IMR-90 (cell line): Measurements from ENCODE around the gene TCTA. TPM values are rescaled to one million over a fixed set of nuclear protein-coding genes. Genes with fewer than 3 reads are reported as not detected.

Experiments
- ATAC-seq: fragments of 200-7000 bp; cut with Tn5 transposase; 2 replicates; pipeline ENCODE4 v1.9.1; 2020; ENCODE audit warnings: low read depth, mild to moderate bottlenecking, moderate library complexity
- BruUV-seq: library from RNA; stranded (reverse); fragments of 400-500 nt; replicated peaks from 2 replicates; lab custom pipeline; 2021; lab: Mats Ljungman, UMichigan
- CTCF ChIA-PET: fragments of 300-600 bp; formaldehyde crosslinking; extraction: SDS; loops from one replicate; lab custom pipeline; 2021; ENCODE audit warnings: antibody characterized with exemption; lab: Yijun Ruan, JAX
- POLR2A ChIA-PET: fragments of 300-600 bp; sonication (Branson Sonifier 250); formaldehyde crosslinking; loops from one replicate; lab custom pipeline; 2022; ENCODE audit warnings: antibody characterized with exemption; ENCODE audit not compliant: unreplicated experiment; lab: Charles Lee
- DNase-seq: peaks from one replicate; pipeline ENCODE4 v3.0.0; 2013
- H2AFZ ChIP-seq: replicated peaks from 2 replicates; pipeline ENCODE3; 2013; ENCODE audit warnings: low read length, mild to moderate bottlenecking; ENCODE audit not compliant: poor library complexity
- H2AK5ac ChIP-seq: 2 replicates; pipeline ENCODE4 v1.6.1; 2013; ENCODE audit warnings: low read depth, low read length, inconsistent platforms
- H2AK9ac ChIP-seq: replicated peaks from 2 replicates; pipeline ENCODE3; 2013; ENCODE audit warnings: mild to moderate bottlenecking, low read depth, low read length, moderate library complexity; ENCODE audit not compliant: poor library complexity
- H2BK120ac ChIP-seq: 2 replicates; pipeline ENCODE4 v1.6.1; 2013; ENCODE audit warnings: low read depth, low read length, inconsistent platforms
- H2BK15ac ChIP-seq: 3 replicates; pipeline ENCODE4 v1.6.1; 2013; ENCODE audit warnings: low read depth, low read length, inconsistent platforms
- H2BK20ac ChIP-seq: 2 replicates; pipeline ENCODE4 v1.6.1; 2013; ENCODE audit warnings: low read depth, mild to moderate bottlenecking, inconsistent platforms, low read length, moderate library complexity
- H2BK5ac ChIP-seq: 2 replicates; pipeline ENCODE4 v1.6.1; 2013; ENCODE audit warnings: mild to moderate bottlenecking, low read depth, low read length, inconsistent platforms; ENCODE audit not compliant: poor library complexity, severe bottlenecking
- H3K14ac ChIP-seq: replicated peaks from 2 replicates; pipeline ENCODE4 v1.6.1; 2013; ENCODE audit warnings: low read depth, low read length, inconsistent platforms
- H3K18ac ChIP-seq: 2 replicates; pipeline ENCODE4 v1.6.1; 2013; ENCODE audit warnings: low read depth, low read length, control low read depth
- H3K23ac ChIP-seq: 2 replicates; pipeline ENCODE4 v1.6.1; 2013; ENCODE audit warnings: low read depth, low read length, inconsistent platforms
- H3K27ac ChIP-seq: 2 replicates; pipeline ENCODE4 v1.5.1; 2013; ENCODE audit warnings: mild to moderate bottlenecking, control low read depth, low read length; ENCODE audit not compliant: insufficient read depth
- H3K27me3 ChIP-seq: 2 replicates; pipeline ENCODE4 v1.6.1; 2013; ENCODE audit warnings: low read length; ENCODE audit not compliant: control insufficient read depth, insufficient read depth
- H3K36me3 ChIP-seq: 2 replicates; pipeline ENCODE4 v1.6.1; 2013; ENCODE audit warnings: low read length, mixed read lengths; ENCODE audit not compliant: control insufficient read depth, insufficient read depth
- H3K4ac ChIP-seq: 2 replicates; pipeline ENCODE4 v1.6.1; 2013; ENCODE audit warnings: low read depth, low read length, inconsistent platforms
- H3K4me1 ChIP-seq: 2 replicates; pipeline ENCODE4 v1.6.1; 2013; ENCODE audit warnings: low read length, mixed read lengths; ENCODE audit not compliant: control insufficient read depth, insufficient read depth
- H3K4me2 ChIP-seq: 2 replicates; pipeline ENCODE4 v1.6.1; 2013; ENCODE audit warnings: low read depth, mild to moderate bottlenecking, control low read depth, low read length, moderate library complexity
- H3K4me3 ChIP-seq: 2 replicates; pipeline ENCODE4 v1.5.1; 2013; ENCODE audit warnings: low read depth, mild to moderate bottlenecking, control low read depth, low read length, moderate library complexity; ENCODE audit not compliant: insufficient read depth
- H3K56ac ChIP-seq: 2 replicates; pipeline ENCODE4 v1.6.1; 2013; ENCODE audit warnings: low read length, inconsistent platforms; ENCODE audit not compliant: insufficient read depth; ENCODE audit errors: extremely low read depth
- H3K79me1 ChIP-seq, 2 experiments: 2 replicates each; pipeline ENCODE4 v1.6.1; 2013; ENCODE audit warnings: low read length in 2 of 2, inconsistent platforms in 1 of 2, low read depth in 1 of 2
- H3K9ac ChIP-seq: 2 replicates; pipeline ENCODE4 v1.6.1; 2013; ENCODE audit warnings: low read depth, low read length, control low read depth
- H3K9me1 ChIP-seq: 2 replicates; pipeline ENCODE4 v1.6.1; 2013; ENCODE audit warnings: low read length, inconsistent platforms; ENCODE audit not compliant: insufficient read depth
- H3K9me3 ChIP-seq: 2 replicates; pipeline ENCODE4 v1.6.1; 2013; ENCODE audit warnings: low read length; ENCODE audit not compliant: control insufficient read depth, insufficient read depth
- H4K20me1 ChIP-seq: 2 replicates; pipeline ENCODE4 v1.6.1; 2013; ENCODE audit warnings: low read length, inconsistent platforms; ENCODE audit not compliant: insufficient read depth
- H4K5ac ChIP-seq: 2 replicates; pipeline ENCODE4 v1.6.1; 2013; ENCODE audit warnings: mild to moderate bottlenecking, low read depth, low read length, control low read depth
- H4K8ac ChIP-seq, 2 experiments: 2 replicates each; pipeline ENCODE4 v1.6.1; 2013; ENCODE audit warnings: low read depth in 2 of 2, low read length in 2 of 2, control low read depth in 1 of 2, inconsistent platforms in 1 of 2
- H4K91ac ChIP-seq: 2 replicates; pipeline ENCODE4 v1.6.1; 2013; ENCODE audit warnings: low read depth, low read length, inconsistent platforms; ENCODE audit not compliant: insufficient read depth
- FOS ChIP-seq: fragments of 150-350 bp; IDR thresholded peaks from 2 replicates; pipeline ENCODE4 v1.6.1; 2016; ENCODE audit warnings: low read depth, low read length
- MAFK ChIP-seq: IDR thresholded peaks from 2 replicates; pipeline ENCODE4 v1.6.1; 2012; ENCODE audit warnings: low read depth, low read length, improper control_type of control experiment
- WGBS, 2 experiments: methylation state at CpG; one replicate each; pipeline versions ENCODE4 v1.1.5 to v1.1.7; 2013; ENCODE audit warnings: missing lambda C conversion rate in 2 of 2; ENCODE audit not compliant: insufficient read length in 1 of 2; ENCODE audit errors: extremely low coverage in 2 of 2; 5-methylcytosine and 5-hydroxymethylcytosine counted together
- dilution Hi-C: fragments of 300-500 bp; cut with HindIII; formaldehyde crosslinking; loops from one replicate; pipeline ENCODE4 v1.14.3; 2018; ENCODE audit warnings: low sequenced_read_pairs; ENCODE audit not compliant: unreplicated experiment
- in situ Hi-C: fragments of 300-500 bp; cut with MboI; formaldehyde crosslinking; loops from 3 replicates; pipeline ENCODE4 v1.14.3; 2019; ENCODE audit warnings: low sequenced_read_pairs, inconsistent platforms, mixed read lengths
- intact Hi-C: fragments of 100-400 bp; cut with micrococcal nuclease; formaldehyde crosslinking; loops from 2 replicates; pipeline ENCODE4 v1.10.0; 2022
- polyA plus RNA-seq, 3 experiments: library from polyadenylated mRNA; depleted of rRNA; stranded (reverse); fragments of >200 nt; gene quantifications; 2 replicates each; pipeline ENCODE4 v1.2.3, GENCODE V29; 2012; ENCODE audit warnings: low replicate concordance in 1 of 3
- total RNA-seq: library from RNA; depleted of rRNA; stranded (reverse); fragments of >200 nt; gene quantifications from 2 replicates; pipeline ENCODE4 v1.2.3, GENCODE V29; 2012

The TCTA gene
- total and polyA plus RNA-seq, 2 of the 4 experiments (the other 2 are of a cell fraction), result 15.1 to 46.6 TPM

DNA sequence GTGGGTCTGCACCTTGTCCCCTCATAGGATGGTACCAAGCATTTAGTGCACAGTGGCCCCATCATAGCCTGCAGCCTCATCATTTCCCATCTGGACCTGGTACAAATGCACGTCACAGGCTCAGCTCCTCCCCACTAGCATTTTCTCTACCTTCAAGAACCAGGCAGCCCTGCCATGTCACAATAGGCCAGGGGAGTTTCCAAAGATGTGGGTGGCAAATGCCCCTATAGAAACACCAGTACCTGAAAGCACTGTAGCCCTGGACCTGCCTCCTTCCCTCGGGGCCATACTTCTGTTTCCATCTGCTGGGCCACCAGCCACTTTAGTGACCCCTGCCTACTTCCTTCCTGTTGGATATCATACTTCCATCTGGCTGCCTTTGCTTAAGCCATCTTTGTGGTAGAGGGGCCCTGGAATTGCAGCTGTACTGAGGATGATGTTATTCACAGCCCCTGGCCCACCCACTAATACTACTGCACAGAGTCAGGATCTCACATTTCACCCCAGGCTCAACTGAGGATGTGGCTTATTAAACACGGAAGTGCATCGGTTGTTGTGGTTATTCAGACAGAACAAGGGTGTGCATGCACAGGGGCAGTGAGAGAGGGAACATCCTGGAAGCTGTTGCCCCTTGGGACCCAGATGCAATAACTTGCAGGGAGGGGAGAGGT, 3.8 kb downstream of the TCTA start:
- H2BK20ac ChIP-seq, result no peak overlapping the region
- no peak overlapping the region for H3K27ac ChIP-seq
- DNase-seq (no peak), ATAC-seq (no peak)
- H3K14ac ChIP-seq, result no peak overlapping the region
- no peak overlapping the region for H3K23ac ChIP-seq
- no peak overlapping the region for H2BK15ac ChIP-seq
- no peaks in the 10 kb centered on the region for H3K27me3 ChIP-seq
- no peak overlapping the region for H2AK5ac ChIP-seq
- no peak overlapping the region for H3K18ac ChIP-seq
- no peak overlapping the region for H2AFZ ChIP-seq
- H3K36me3 ChIP-seq, result peaks cover 33% of the 10 kb centered on the region
- peaks cover 14% of the 10 kb centered on the region for H3K4me1 ChIP-seq
- dilution Hi-C loops, result no loop called here
- no peak overlapping the region for H2BK120ac ChIP-seq
- no peak overlapping the region for H4K91ac ChIP-seq
- H2AK9ac ChIP-seq, result no peak overlapping the region
- in situ Hi-C loops, result no loop called here
- H3K4me3 ChIP-seq, result no peak overlapping the region
- ChIA-PET POLR2A (no interaction called here), CTCF (no interaction called here)
- H3K4ac ChIP-seq, result no peak overlapping the region
- H3K79me1 ChIP-seq, result peaks cover 16 to 73% of the 10 kb centered on the region in 2 experiments; a peak in 3 of 4 replicates
- H3K9ac ChIP-seq, result no peak overlapping the region
- no peak overlapping the region for H4K8ac ChIP-seq
- no CpG with 5 or more reads among the region's 4 CpGs for WGBS, 2 experiments
- TF ChIP-seq MAFK (no peak), FOS (no peak)
- H3K9me3 ChIP-seq, result no peaks in the 10 kb centered on the region
- peaks cover 52% of the 10 kb centered on the region for H3K9me1 ChIP-seq
- intact Hi-C loops, result no loop called here
- H2BK5ac ChIP-seq, result no peak overlapping the region
- H4K5ac ChIP-seq, result no peak overlapping the region
- peaks cover 5% of the 10 kb centered on the region for H4K20me1 ChIP-seq
- H3K56ac ChIP-seq, result no peak overlapping the region
- H3K4me2 ChIP-seq, result no peak overlapping the region
- BruUV-seq, result no TSS peak
